ENCODE results near the gene RABEP2. TPM values are rescaled to one million over a fixed set of nuclear protein-coding genes. Genes with fewer than 3 reads are reported as not detected.

The RABEP2 gene
- polyA plus RNA-seq, 1 donor (not counting 4 experiments of a cell fraction or from before 2014, with no cell fraction given): 8.7 TPM

GRCh38 chr16:28899882-28900590 is 25.0 kb downstream of the RABEP2 start:
- TF ChIP-seq EZH2 (IDR thresholded peaks at IDR 0.05; ENCODE audit: low read length): no peak
- no peak for TF ChIP-seq CTCF (optimal IDR thresholded peaks at IDR 0.05 in 1 of 3, IDR thresholded peaks at IDR 0.05 in 1 of 3, conservative IDR thresholded peaks at IDR 0.05 in 1 of 3; ENCODE audit: extremely low read depth in 1 of 3, insufficient read depth in 2 of 3, low read length in 3 of 3)
- Histone ChIP-seq H3K4me1 (ENCODE audit: control insufficient read depth, extremely low read depth, insufficient read depth, low read length) (peaks cover 5% of the 10 kb centered on the region), H3K9me3 (ENCODE audit: control insufficient read depth, low read depth, low read length) (no peaks in the 10 kb centered on the region), H3K27ac (ENCODE audit: control insufficient read depth, insufficient read depth, low read length) (no peak overlapping the region), H3K79me2 (ENCODE audit: control insufficient read depth, insufficient read depth, low read length) (no peaks in the 10 kb centered on the region), H3K4me3 (ENCODE audit: control insufficient read depth in 2 of 3, extremely low read depth in 1 of 3, insufficient read depth in 2 of 3, low read depth in 1 of 3, low read length in 3 of 3) (no peak overlapping the region), H3K9ac (ENCODE audit: control insufficient read depth, extremely low read depth, insufficient read depth, low read length) (no peak overlapping the region), H3K36me3 (ENCODE audit: control insufficient read depth in 2 of 2, extremely low read depth in 1 of 2, insufficient read depth in 2 of 2, low read length in 2 of 2) (peaks cover 0 to 3% of the 10 kb centered on the region in 2 experiments), H3K27me3 (ENCODE audit: control insufficient read depth, extremely low read depth, insufficient read depth, low read length) (no peaks in the 10 kb centered on the region), H4K20me1 (ENCODE audit: control insufficient read depth, extremely low read depth, insufficient read depth, low read length) (no peaks in the 10 kb centered on the region), H3K4me2 (ENCODE audit: control insufficient read depth, extremely low read depth, insufficient read depth, low read depth, low read length) (no peak overlapping the region), H3K9me1 (ENCODE audit: control insufficient read depth, extremely low read depth, insufficient read depth, low read length) (no peaks in the 10 kb centered on the region), H2AFZ (ENCODE audit: control insufficient read depth, low read length) (no peak overlapping the region)
- dilution Hi-C loops (cut with MboI; ENCODE audit: extremely low pct_ligation_motif_present, low sequenced_read_pairs): no loop called here
- no peak for DNase-seq (ENCODE audit: low read depth, low spot score)
- FAIRE-seq: no peak

GRCh38 chr16:28898942-28899341 is 26.1 kb downstream of the RABEP2 start:
- Histone ChIP-seq H3K4me1 (ENCODE audit: control insufficient read depth, extremely low read depth, insufficient read depth, low read length) (peaks cover 5% of the 10 kb centered on the region), H3K9ac (ENCODE audit: control insufficient read depth, extremely low read depth, insufficient read depth, low read length) (no peak overlapping the region), H4K20me1 (ENCODE audit: control insufficient read depth, extremely low read depth, insufficient read depth, low read length) (no peaks in the 10 kb centered on the region), H3K79me2 (ENCODE audit: control insufficient read depth, insufficient read depth, low read length) (no peaks in the 10 kb centered on the region), H2AFZ (ENCODE audit: control insufficient read depth, low read length) (no peak overlapping the region), H3K9me3 (ENCODE audit: control insufficient read depth, low read depth, low read length) (no peaks in the 10 kb centered on the region), H3K4me2 (ENCODE audit: control insufficient read depth, extremely low read depth, insufficient read depth, low read depth, low read length) (no peak overlapping the region), H3K27ac (ENCODE audit: control insufficient read depth, insufficient read depth, low read length) (no peak overlapping the region), H3K9me1 (ENCODE audit: control insufficient read depth, extremely low read depth, insufficient read depth, low read length) (no peaks in the 10 kb centered on the region), H3K27me3 (ENCODE audit: control insufficient read depth, extremely low read depth, insufficient read depth, low read length) (no peaks in the 10 kb centered on the region), H3K4me3 (ENCODE audit: control insufficient read depth in 2 of 3, extremely low read depth in 1 of 3, insufficient read depth in 2 of 3, low read depth in 1 of 3, low read length in 3 of 3) (no peak overlapping the region), H3K36me3 (ENCODE audit: control insufficient read depth in 2 of 2, extremely low read depth in 1 of 2, insufficient read depth in 2 of 2, low read length in 2 of 2) (no peaks in the 10 kb centered on the region)
- TF ChIP-seq EZH2 (IDR thresholded peaks at IDR 0.05; ENCODE audit: low read length) (no peak), CTCF (optimal IDR thresholded peaks at IDR 0.05 in 1 of 3, IDR thresholded peaks at IDR 0.05 in 1 of 3, conservative IDR thresholded peaks at IDR 0.05 in 1 of 3; ENCODE audit: extremely low read depth in 1 of 3, insufficient read depth in 2 of 3, low read length in 3 of 3) (no peak)
- DNase-seq (ENCODE audit: low read depth, low spot score) (no peak), FAIRE-seq (no peak)
- dilution Hi-C loops (cut with MboI; ENCODE audit: extremely low pct_ligation_motif_present, low sequenced_read_pairs): no loop called here
